Mammary epithelial cell (primary cell): ENCODE results near the gene FAF1.

Experiments
- CTCF ChIP-seq, 2 donors: IDR thresholded peaks in 1 of 2; conservative IDR thresholded peaks in 1 of 2; 2 replicates each; pipeline ENCODE4 v1.5.1; 2011 to 2012; ENCODE audit warnings: inconsistent platforms in 2 of 2, low read length in 2 of 2, mild to moderate bottlenecking in 2 of 2, control low read depth in 1 of 2, low read depth in 1 of 2; ENCODE audit not compliant: insufficient read depth in 1 of 2; ENCODE audit errors: extremely low read depth in 1 of 2
- EZH2 ChIP-seq: IDR thresholded peaks from 2 replicates; pipeline ENCODE4 v1.6.1; 2012; ENCODE audit warnings: low read length, inconsistent platforms, borderline replicate concordance

GRCh38 chr1:50487725-50488124 lies 472.3 kb downstream of the FAF1 start:
- no peak for TF ChIP-seq CTCF (conservative IDR thresholded peaks at IDR 0.05 in 1 of 2, IDR thresholded peaks at IDR 0.05 in 1 of 2; ENCODE audit: extremely low read depth in 1 of 2, insufficient read depth in 1 of 2, low read depth in 1 of 2, low read length in 2 of 2)
- no peak for TF ChIP-seq EZH2
